H1 (cell line): ENCODE measurements around the gene RRN3. TPM values are rescaled to one million over a fixed set of nuclear protein-coding genes. Genes with fewer than 3 reads are reported as not detected.

ENCODE experiments used
- CTCF ChIA-PET: fragments of 300-600 bp; sonication (Branson Sonifier 250); formaldehyde crosslinking; loops from one replicate; lab custom pipeline; 2021; ENCODE audit not compliant: partially characterized antibody; lab: Charles Lee
- POLR2A ChIA-PET: fragments of 300-600 bp; sonication (Branson Sonifier 250); formaldehyde crosslinking; loops from one replicate; lab custom pipeline; 2021; ENCODE audit warnings: inconsistent platforms; ENCODE audit not compliant: partially characterized antibody; lab: Charles Lee
- DNase-seq, 2 experiments: peaks; one replicate each; pipeline versions ENCODE4 v3.0.0 to v3.0.0-alpha.2; 2010 to 2022; ENCODE audit warnings: low spot score in 2 of 2, low read depth in 1 of 2, mixed read lengths in 1 of 2
- FAIRE-seq: peaks from 2 replicates; lab custom pipeline; 2011; peaks lifted over from hg19 to GRCh38; lab: Jason Lieb, UNC
- H2AFZ ChIP-seq: 2 replicates; pipeline ENCODE4 v1.8.1; 2012; ENCODE audit warnings: low read length, inconsistent platforms
- H2AK5ac ChIP-seq: 2 replicates; pipeline ENCODE4 v1.6.1; 2013; ENCODE audit warnings: low read depth, low read length
- H2BK120ac ChIP-seq: replicated peaks from 2 replicates; pipeline ENCODE3; 2013; ENCODE audit warnings: low read depth, low read length, inconsistent platforms
- H2BK12ac ChIP-seq: 2 replicates; pipeline ENCODE4 v1.6.1; 2013; ENCODE audit warnings: low read depth, low read length
- H2BK15ac ChIP-seq: 2 replicates; pipeline ENCODE4 v1.6.1; 2013; ENCODE audit warnings: low read length
- H2BK20ac ChIP-seq: 2 replicates; pipeline ENCODE4 v1.6.1; 2013; ENCODE audit warnings: low read length
- H2BK5ac ChIP-seq: 2 replicates; pipeline ENCODE4 v1.6.1; 2013; ENCODE audit warnings: low read depth, low read length
- H3K14ac ChIP-seq: 2 replicates; pipeline ENCODE4 v1.6.1; 2013; ENCODE audit warnings: inconsistent platforms; ENCODE audit not compliant: insufficient read length
- H3K18ac ChIP-seq: 2 replicates; pipeline ENCODE4 v1.6.1; 2013; ENCODE audit warnings: low read length; ENCODE audit errors: extremely low read depth
- H3K23ac ChIP-seq: 2 replicates; pipeline ENCODE4 v1.6.1; 2013; ENCODE audit warnings: inconsistent platforms; ENCODE audit not compliant: insufficient read length
- H3K23me2 ChIP-seq: 2 replicates; pipeline ENCODE4 v1.6.1; 2013; ENCODE audit warnings: low read depth, low read length
- H3K27ac ChIP-seq: 2 replicates; pipeline ENCODE4 v1.6.1; 2011; ENCODE audit warnings: low read depth, low read length, inconsistent platforms
- H3K27me3 ChIP-seq, 4 experiments: replicated peaks in 1 of 4; 1 replicate in 1 of 4; 2 replicates in 3 of 4; pipeline versions ENCODE4 v1.6.1 to v1.8.1; 2011 to 2013; ENCODE audit warnings: low read length in 3 of 4, mild to moderate bottlenecking in 3 of 4, inconsistent platforms in 2 of 4, mixed read lengths in 2 of 4, moderate library complexity in 1 of 4; ENCODE audit not compliant: control insufficient read depth in 3 of 4, insufficient read depth in 3 of 4; ENCODE audit errors: extremely low read depth in 1 of 4
- H3K36me3 ChIP-seq, 4 experiments: 2 replicates each; pipeline versions ENCODE4 v1.6.1 to v1.8.1; 2011 to 2013; ENCODE audit warnings: mild to moderate bottlenecking in 4 of 4, low read length in 3 of 4, moderate library complexity in 2 of 4, control low read depth in 1 of 4, inconsistent platforms in 1 of 4; ENCODE audit not compliant: insufficient read depth in 4 of 4, control insufficient read depth in 2 of 4
- H3K4ac ChIP-seq: replicated peaks from 2 replicates; pipeline ENCODE3; 2013; ENCODE audit warnings: low read length, low read depth, mixed read lengths, inconsistent platforms; ENCODE audit not compliant: insufficient read length
- H3K4me1 ChIP-seq, 4 experiments: replicated peaks in 1 of 4; 1 replicate in 1 of 4; 2 replicates in 3 of 4; pipeline versions ENCODE4 v1.6.1 to v1.8.1; 2011 to 2013; ENCODE audit warnings: low read length in 3 of 4, inconsistent platforms in 2 of 4, mixed read lengths in 1 of 4; ENCODE audit not compliant: insufficient read depth in 4 of 4, control insufficient read depth in 3 of 4
- H3K4me2 ChIP-seq, 2 experiments: 2 replicates each; pipeline versions ENCODE4 v1.6.1 to v1.8.1; 2011 to 2013; ENCODE audit warnings: low read depth in 2 of 2, low read length in 2 of 2, control low read depth in 1 of 2, inconsistent platforms in 1 of 2, mild to moderate bottlenecking in 1 of 2; ENCODE audit not compliant: insufficient read depth in 1 of 2
- H3K4me3 ChIP-seq, 4 experiments: fragments of 200-600, 300-600 bp in 1 of 4; sonication (generic), shearing (Covaris generic), sonication (Bioruptor Twin) in 1 of 4; 2 replicates each; pipeline versions ENCODE4 v1.5.1 to v1.8.1; 2011 to 2016; ENCODE audit warnings: low read length in 4 of 4, low read depth in 3 of 4, control low read depth in 2 of 4, inconsistent platforms in 2 of 4, mild to moderate bottlenecking in 2 of 4, mixed read lengths in 1 of 4, moderate library complexity in 1 of 4; ENCODE audit not compliant: insufficient read depth in 2 of 4; ENCODE audit errors: extremely low read depth in 1 of 4
- H3K56ac ChIP-seq: replicated peaks from 2 replicates; pipeline ENCODE3; 2013; ENCODE audit warnings: low read depth, mild to moderate bottlenecking, mixed read lengths, low read length, inconsistent platforms; ENCODE audit not compliant: insufficient read length
- H3K79me1 ChIP-seq: 2 replicates; pipeline ENCODE4 v1.6.1; 2013; ENCODE audit warnings: low read depth, low read length, control low read depth
- H3K79me2 ChIP-seq, 2 experiments: 2 replicates each; pipeline versions ENCODE4 v1.6.1 to v1.8.1; 2012 to 2013; ENCODE audit warnings: low read length in 2 of 2, mild to moderate bottlenecking in 2 of 2, inconsistent platforms in 1 of 2; ENCODE audit not compliant: insufficient read depth in 2 of 2, control insufficient read depth in 1 of 2
- H3K9ac ChIP-seq, 4 experiments: replicated peaks in 1 of 4; 1 replicate in 1 of 4; 2 replicates in 3 of 4; pipeline versions ENCODE4 v1.6.1 to v1.8.1; 2011 to 2013; ENCODE audit warnings: low read depth in 3 of 4, low read length in 3 of 4, control low read depth in 2 of 4, mild to moderate bottlenecking in 2 of 4, moderate library complexity in 2 of 4, inconsistent platforms in 1 of 4; ENCODE audit errors: extremely low read depth in 1 of 4
- H3K9me3 ChIP-seq, 2 experiments: 2 replicates each; pipeline versions ENCODE4 v1.6.1 to v1.8.1; 2012 to 2013; ENCODE audit warnings: mild to moderate bottlenecking in 2 of 2, moderate library complexity in 2 of 2, control low read depth in 1 of 2, inconsistent platforms in 1 of 2, low read depth in 1 of 2, low read length in 1 of 2, mixed read lengths in 1 of 2; ENCODE audit not compliant: insufficient read depth in 2 of 2
- H4K20me1 ChIP-seq, 2 experiments: replicated peaks in 1 of 2; 2 replicates each; pipeline versions ENCODE3 to v1.8.1; 2011 to 2013; ENCODE audit warnings: inconsistent platforms in 2 of 2, low read length in 2 of 2, mild to moderate bottlenecking in 1 of 2; ENCODE audit not compliant: insufficient read depth in 2 of 2, control insufficient read depth in 1 of 2
- H4K5ac ChIP-seq: 2 replicates; pipeline ENCODE4 v1.6.1; 2013; ENCODE audit warnings: low read length, low read depth, mixed read lengths, inconsistent platforms; ENCODE audit not compliant: insufficient read length
- H4K8ac ChIP-seq: 2 replicates; pipeline ENCODE4 v1.8.0; 2013; ENCODE audit warnings: mild to moderate bottlenecking, moderate library complexity, low read length, inconsistent platforms; ENCODE audit not compliant: insufficient read depth; ENCODE audit errors: extremely low read depth
- H4K91ac ChIP-seq: replicated peaks from 2 replicates; pipeline ENCODE3; 2013; ENCODE audit warnings: low read length, mixed read lengths, inconsistent platforms; ENCODE audit not compliant: insufficient read length
- CHD1 ChIP-seq: IDR thresholded peaks from 2 replicates; pipeline ENCODE4 v1.6.1; 2012; ENCODE audit warnings: low read depth, low read length, improper control_type of control experiment
- CTCF ChIP-seq, 3 experiments: IDR thresholded peaks; 1 replicate in 2 of 3; 2 replicates in 1 of 3; pipeline versions ENCODE4 v1.5.1 to v1.6.1; 2011; ENCODE audit warnings: low read length in 3 of 3, mild to moderate bottlenecking in 3 of 3, inconsistent platforms in 2 of 3, low read depth in 1 of 3, moderate library complexity in 1 of 3; ENCODE audit not compliant: insufficient read depth in 1 of 3; ENCODE audit errors: control extremely low read depth in 1 of 3
- EP300 ChIP-seq, 2 experiments: IDR thresholded peaks; 1 replicate in 1 of 2; 2 replicates in 1 of 2; pipeline ENCODE4 v1.6.1; 2011 to 2012; ENCODE audit warnings: low read depth in 2 of 2, low read length in 2 of 2, mild to moderate bottlenecking in 2 of 2, borderline replicate concordance in 1 of 2, inconsistent platforms in 1 of 2, moderate library complexity in 1 of 2
- HDAC2 ChIP-seq, 2 experiments: fragments of 300-600 bp in 1 of 2; sonication (generic) in 1 of 2; IDR thresholded peaks; 2 replicates each; pipeline ENCODE4 v1.6.1; 2011 to 2012; ENCODE audit warnings: low read depth in 2 of 2, low read length in 2 of 2, mild to moderate bottlenecking in 2 of 2, moderate library complexity in 2 of 2, borderline replicate concordance in 1 of 2, inconsistent platforms in 1 of 2
- POLR2AphosphoS5 ChIP-seq: IDR thresholded peaks from 2 replicates; pipeline ENCODE4 v1.6.1; 2011; ENCODE audit warnings: low read depth, low read length
- SIN3A ChIP-seq, 2 experiments: IDR thresholded peaks in 1 of 2; conservative IDR thresholded peaks in 1 of 2; 2 replicates each; pipeline ENCODE4 v1.6.1; 2011 to 2012; ENCODE audit warnings: low read length in 2 of 2, improper control_type of control experiment in 1 of 2, low read depth in 1 of 2, mild to moderate bottlenecking in 1 of 2
- SP1 ChIP-seq: IDR thresholded peaks from 2 replicates; pipeline ENCODE4 v1.6.1; 2011; ENCODE audit warnings: low read depth, low read length
- WGBS, 2 experiments: shearing (Covaris generic) in 1 of 2; methylation state at CpG; one replicate each; pipeline versions ENCODE4 v1.1.6 to v1.1.7; 2013 to 2015; ENCODE audit warnings: low lambda C conversion rate in 2 of 2, mixed read lengths in 2 of 2, inconsistent platforms in 1 of 2, low coverage in 1 of 2, missing lambda C conversion rate in 1 of 2; ENCODE audit not compliant: insufficient replicate concordance in 2 of 2, insufficient coverage in 1 of 2, insufficient read length in 1 of 2; ENCODE audit errors: extremely low coverage in 1 of 2, missing lambda C conversion rate in 1 of 2; 5-methylcytosine and 5-hydroxymethylcytosine counted together
- polyA plus RNA-seq, 7 experiments: library from polyadenylated mRNA; depleted of rRNA in 3 of 7; stranded (reverse) in 5 of 7; unstranded in 2 of 7; fragments of >200 nt in 5 of 7; fragments of 200-250 nt in 2 of 7; gene quantifications; 1 replicate in 5 of 7; 2 replicates in 1 of 7; 4 replicates in 1 of 7; pipeline versions ENCODE4 v1.2.1 to v1.2.3, GENCODE V29; 2011 to 2013; ENCODE audit warnings: missing spikeins in 2 of 7, mixed read lengths in 2 of 7
- total RNA-seq: library from RNA; stranded (reverse); fragmentation: NEBNext Ultra II Directional; extraction: Animal tissue kit (Norgen Biotek cat#: 25700); gene quantifications from 2 replicates; pipeline ENCODE4 v1.2.1, GENCODE V29; 2021

The RRN3 gene
- total and polyA plus RNA-seq, 2 of the 8 experiments (the other 6 are each of a cell fraction or from before 2014, with no cell fraction given), result 15.1 to 26.0 TPM

GRCh38 chr16:15049581-15050180 lies 44.4 kb downstream of the RRN3 start:
- H2BK120ac ChIP-seq, result no peak overlapping the region
- CTCF ChIA-PET, result interaction anchor here (1.1 kb wide), 1 partner anchor 10 kb away, joined by 3 read pairs; no protein-coding TSS in a partner anchor
- H3K9ac ChIP-seq, result no peak overlapping the region
- H3K4me3 ChIP-seq, result no peak overlapping the region
- FAIRE-seq, result no peak
- WGBS, 2 experiments, result 90% methylated on average over 3 of the region's 3 CpGs; no CpG with 5 or more reads in 1 of the 2 experiments
- POLR2A ChIA-PET, result no interaction called here
- no peak overlapping the region for H2AFZ ChIP-seq
- H3K18ac ChIP-seq, result no peak overlapping the region
- H3K4ac ChIP-seq, result no peak overlapping the region
- H3K79me2 ChIP-seq, result peaks cover 0 to 17% of the 10 kb centered on the region in 2 experiments; a peak in 3 of 4 replicates
- H3K9me3 ChIP-seq, result no peaks in the 10 kb centered on the region
- H3K4me1 ChIP-seq, result peaks cover 0 to 2% (median 0%) of the 10 kb centered on the region in 4 experiments; a peak in 2 of 7 replicates
- no peak overlapping the region for H3K27ac ChIP-seq
- no peak overlapping the region for H2BK12ac ChIP-seq
- H3K4me2 ChIP-seq, result no peak overlapping the region
- H4K8ac ChIP-seq, result no peak overlapping the region
- H3K27me3 ChIP-seq, result no peaks in the 10 kb centered on the region
- peaks cover 13% of the 10 kb centered on the region for H3K79me1 ChIP-seq
- no peak overlapping the region for H4K91ac ChIP-seq
- H4K5ac ChIP-seq, result no peak overlapping the region
- no peak overlapping the region for H2BK20ac ChIP-seq
- H2AK5ac ChIP-seq, result no peak overlapping the region
- H2BK15ac ChIP-seq, result no peak overlapping the region
- H3K56ac ChIP-seq, result no peak overlapping the region
- peaks cover 0 to 7% (median 0%) of the 10 kb centered on the region in 4 experiments; a peak in 1 of 8 replicates for H3K36me3 ChIP-seq
- H3K23ac ChIP-seq, result no peak overlapping the region
- no peak overlapping the region for H3K14ac ChIP-seq
- no peak for DNase-seq
- H4K20me1 ChIP-seq, result peaks cover 2 to 7% of the 10 kb centered on the region in 2 experiments
- no peak overlapping the region for H2BK5ac ChIP-seq
- no peaks in the 10 kb centered on the region for H3K23me2 ChIP-seq
- no peak for TF ChIP-seq EP300 (IDR thresholded peaks at IDR 0.05; ENCODE audit: borderline replicate concordance in 1 of 2, low read depth in 2 of 2, low read length in 2 of 2)
- TF ChIP-seq SIN3A (conservative IDR thresholded peaks at IDR 0.05 in 1 of 2, IDR thresholded peaks at IDR 0.05 in 1 of 2; ENCODE audit: low read depth in 1 of 2, low read length in 2 of 2), result no peak
- no peak for TF ChIP-seq HDAC2 (IDR thresholded peaks at IDR 0.05; ENCODE audit: borderline replicate concordance in 1 of 2, low read depth in 2 of 2, low read length in 2 of 2)
- TF ChIP-seq CTCF (IDR thresholded peaks at IDR 0.05; ENCODE audit: control extremely low read depth in 1 of 3, insufficient read depth in 1 of 3, low read depth in 1 of 3, low read length in 3 of 3), result no peak
- TF ChIP-seq SP1, result no peak
- TF ChIP-seq CHD1, result no peak
- TF ChIP-seq POLR2AphosphoS5, result no peak
